WERI-Rb-1 (cell line): ENCODE data around the gene TEX101.
"Not testable (repeated sequence)": the region's sequence is repeated elsewhere in the genome, so short reads cannot be mapped to it uniquely, and the experiment has no call there.

Experiments used
- DNase-seq: peaks from one replicate; pipeline ENCODE4 v3.0.0-alpha.2; 2020
- H3K27ac ChIP-seq: fragments of 250-450 bp; sonication (Bioruptor Pico); 2 replicates; pipeline ENCODE4 v1.5.1; 2020; ENCODE audit warnings: mild to moderate bottlenecking, moderate library complexity
- H3K27me3 ChIP-seq: fragments of 250-450 bp; sonication (Bioruptor Pico); 2 replicates; pipeline ENCODE4 v1.5.1; 2021; ENCODE audit warnings: mild to moderate bottlenecking, low read depth, moderate library complexity; ENCODE audit not compliant: insufficient read depth, severe bottlenecking
- H3K36me3 ChIP-seq: fragments of 250-450 bp; sonication (Bioruptor Pico); 2 replicates; pipeline ENCODE4 v1.5.1; 2020; ENCODE audit warnings: mild to moderate bottlenecking, moderate library complexity
- H3K4me3 ChIP-seq: 2 replicates; pipeline ENCODE4 v1.5.1; 2011; ENCODE audit warnings: low read depth, mild to moderate bottlenecking, control low read depth, low read length
- H3K9me3 ChIP-seq: fragments of 250-450 bp; sonication (Bioruptor Pico); 2 replicates; pipeline ENCODE4 v1.5.1; 2021; ENCODE audit warnings: mild to moderate bottlenecking, moderate library complexity; ENCODE audit not compliant: severe bottlenecking
- TF ChIP-seq, protein P1 (sequence below): IDR thresholded peaks from 2 replicates; pipeline ENCODE4 v1.5.1; 2011; ENCODE audit warnings: low read depth, mild to moderate bottlenecking, control low read depth, inconsistent platforms, low read length

Gene TEX101

DNA sequence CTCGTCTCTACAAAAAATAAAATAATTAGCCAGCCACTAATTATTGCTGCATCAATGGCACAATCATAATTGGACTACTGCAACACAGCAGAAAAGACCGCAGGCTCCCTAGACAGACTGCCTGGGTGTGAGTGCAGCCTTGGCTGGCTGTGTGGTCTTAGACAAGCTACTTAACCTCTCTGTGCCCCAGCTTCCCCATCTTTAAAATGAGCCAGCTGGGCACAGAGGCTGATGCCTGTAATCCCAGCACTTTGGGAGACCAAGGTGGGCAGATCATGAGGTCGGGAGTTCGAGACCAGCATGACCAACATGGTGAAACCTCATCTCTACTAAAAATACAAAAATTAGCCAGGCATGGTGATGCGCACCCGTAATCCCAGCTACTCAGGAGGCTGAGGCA lies 19.0 kb downstream of the TEX101 start:
- no peak overlapping the region for H3K27ac ChIP-seq
- no peak overlapping the region for H3K4me3 ChIP-seq
- H3K27me3 ChIP-seq, result no peaks in the 10 kb centered on the region
- no peak for DNase-seq
- H3K9me3 ChIP-seq, result no peaks in the 10 kb centered on the region
- no peaks in the 10 kb centered on the region for H3K36me3 ChIP-seq
- TF ChIP-seq, protein P1, sequence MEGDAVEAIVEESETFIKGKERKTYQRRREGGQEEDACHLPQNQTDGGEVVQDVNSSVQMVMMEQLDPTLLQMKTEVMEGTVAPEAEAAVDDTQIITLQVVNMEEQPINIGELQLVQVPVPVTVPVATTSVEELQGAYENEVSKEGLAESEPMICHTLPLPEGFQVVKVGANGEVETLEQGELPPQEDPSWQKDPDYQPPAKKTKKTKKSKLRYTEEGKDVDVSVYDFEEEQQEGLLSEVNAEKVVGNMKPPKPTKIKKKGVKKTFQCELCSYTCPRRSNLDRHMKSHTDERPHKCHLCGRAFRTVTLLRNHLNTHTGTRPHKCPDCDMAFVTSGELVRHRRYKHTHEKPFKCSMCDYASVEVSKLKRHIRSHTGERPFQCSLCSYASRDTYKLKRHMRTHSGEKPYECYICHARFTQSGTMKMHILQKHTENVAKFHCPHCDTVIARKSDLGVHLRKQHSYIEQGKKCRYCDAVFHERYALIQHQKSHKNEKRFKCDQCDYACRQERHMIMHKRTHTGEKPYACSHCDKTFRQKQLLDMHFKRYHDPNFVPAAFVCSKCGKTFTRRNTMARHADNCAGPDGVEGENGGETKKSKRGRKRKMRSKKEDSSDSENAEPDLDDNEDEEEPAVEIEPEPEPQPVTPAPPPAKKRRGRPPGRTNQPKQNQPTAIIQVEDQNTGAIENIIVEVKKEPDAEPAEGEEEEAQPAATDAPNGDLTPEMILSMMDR, result no peak

DNA sequence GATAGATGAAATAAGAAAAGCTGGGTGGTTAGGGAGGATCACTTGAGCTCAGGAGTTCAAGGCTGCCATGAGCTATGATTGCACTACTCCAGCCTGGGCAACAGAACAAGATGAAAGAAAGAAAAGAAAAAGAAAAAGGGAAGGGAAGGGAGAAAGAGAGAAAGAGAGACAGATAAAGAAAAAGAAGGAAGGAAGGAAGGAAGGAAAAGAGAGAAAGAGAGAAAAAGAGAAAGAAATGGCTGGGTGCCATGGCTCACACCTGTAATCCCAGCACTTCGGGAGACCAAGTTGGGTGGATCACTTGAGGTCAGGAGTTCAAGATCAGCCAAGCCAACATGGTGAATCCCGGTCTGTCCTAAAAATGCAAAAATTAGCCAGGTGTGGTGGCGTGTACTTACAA lies 21.1 kb downstream of the TEX101 start:
- no peak for DNase-seq
- Histone ChIP-seq H3K4me3 (no peak overlapping the region), H3K36me3 (no peaks in the 10 kb centered on the region), H3K9me3 (no peaks in the 10 kb centered on the region), H3K27ac (no peak overlapping the region), H3K27me3 (no peaks in the 10 kb centered on the region)
- TF ChIP-seq, protein P1, result no peak

DNA sequence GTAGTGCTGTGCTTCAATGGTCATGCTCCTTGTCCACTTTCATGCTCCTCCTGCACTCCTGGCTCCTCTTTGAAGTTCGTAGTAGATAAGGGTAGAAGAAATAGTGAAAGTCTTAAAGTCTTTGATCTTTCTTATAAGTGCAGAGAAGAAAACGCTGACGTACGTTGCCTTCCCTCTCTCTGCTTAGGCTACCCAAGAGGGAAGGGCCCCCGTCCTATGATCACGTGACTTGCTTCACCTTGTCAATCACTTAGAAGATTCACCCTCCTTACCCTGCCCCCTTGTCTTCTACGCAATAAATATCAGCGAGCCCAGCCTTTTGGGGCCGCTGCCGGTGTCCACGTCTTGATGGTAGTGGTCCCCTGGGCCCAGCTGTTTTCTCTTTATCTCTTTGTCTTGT lies 22.6 kb downstream of the TEX101 start:
- not testable (repeated sequence) for DNase-seq, H3K36me3 ChIP-seq, H3K27ac ChIP-seq, H3K9me3 ChIP-seq, H3K27me3 ChIP-seq, H3K4me3 ChIP-seq

DNA sequence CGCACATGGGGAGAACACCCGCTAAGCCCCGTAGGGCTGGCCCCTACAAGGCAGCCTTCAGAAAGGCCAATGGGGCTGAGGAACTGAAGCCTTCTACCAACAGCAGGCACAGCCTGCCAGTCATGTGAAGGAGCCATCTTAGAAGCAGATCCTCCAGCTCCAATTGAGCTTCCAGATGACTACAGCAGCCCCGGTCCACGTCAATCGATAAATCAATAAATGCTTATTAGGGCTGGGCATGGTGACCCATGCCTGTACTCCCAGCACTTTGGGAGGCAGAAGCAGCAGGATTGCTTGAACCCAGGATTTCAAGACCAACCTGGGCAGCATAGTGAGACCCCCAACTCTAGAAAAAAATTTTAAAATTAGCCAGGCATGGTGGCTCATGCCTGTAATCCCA lies 23.0 kb downstream of the TEX101 start:
- DNase-seq, result no peak
- Histone ChIP-seq H3K27me3 (no peaks in the 10 kb centered on the region), H3K36me3 (no peaks in the 10 kb centered on the region), H3K9me3 (no peaks in the 10 kb centered on the region), H3K27ac (no peak overlapping the region), H3K4me3 (no peak overlapping the region)
- TF ChIP-seq, protein P1, result no peak

DNA sequence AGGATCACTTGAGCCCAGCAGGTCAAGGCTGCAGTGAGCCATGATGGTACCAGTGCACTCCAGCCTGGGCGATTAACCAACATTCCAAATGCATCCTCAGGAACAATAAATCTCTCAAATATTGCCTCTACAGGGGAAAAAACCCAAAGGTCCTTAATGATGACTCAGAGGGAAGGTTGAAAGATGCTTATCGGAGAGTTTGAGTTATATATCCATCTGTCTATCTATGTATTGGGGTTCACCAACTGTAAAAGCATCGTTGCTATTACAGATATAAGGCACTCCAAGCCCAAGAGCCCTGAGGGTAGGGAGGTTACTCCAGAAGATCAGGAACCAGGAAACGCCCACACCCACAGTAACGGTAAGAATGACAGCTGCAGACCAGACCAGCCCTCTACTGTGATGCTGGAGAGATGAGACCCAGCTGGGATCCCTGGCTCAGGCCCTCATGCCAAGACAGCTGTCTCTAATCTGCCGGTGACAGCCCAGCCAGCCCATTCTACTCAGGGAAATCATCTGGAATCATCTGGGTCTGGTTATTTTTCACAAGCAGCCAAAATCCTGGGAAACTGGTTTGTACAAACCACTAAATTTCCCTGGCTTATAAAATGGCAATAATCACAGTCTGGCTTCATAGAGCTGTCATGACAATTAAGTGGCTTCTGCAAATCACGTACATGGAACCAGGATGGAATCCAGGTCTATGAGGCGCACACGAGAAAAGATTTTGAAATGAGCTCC lies 23.8 kb downstream of the TEX101 start:
- Histone ChIP-seq H3K27ac (no peak overlapping the region), H3K9me3 (no peaks in the 10 kb centered on the region), H3K36me3 (no peaks in the 10 kb centered on the region), H3K4me3 (no peak overlapping the region), H3K27me3 (no peaks in the 10 kb centered on the region)
- TF ChIP-seq, protein P1, result no peak
- DNase-seq, result no peak

DNA sequence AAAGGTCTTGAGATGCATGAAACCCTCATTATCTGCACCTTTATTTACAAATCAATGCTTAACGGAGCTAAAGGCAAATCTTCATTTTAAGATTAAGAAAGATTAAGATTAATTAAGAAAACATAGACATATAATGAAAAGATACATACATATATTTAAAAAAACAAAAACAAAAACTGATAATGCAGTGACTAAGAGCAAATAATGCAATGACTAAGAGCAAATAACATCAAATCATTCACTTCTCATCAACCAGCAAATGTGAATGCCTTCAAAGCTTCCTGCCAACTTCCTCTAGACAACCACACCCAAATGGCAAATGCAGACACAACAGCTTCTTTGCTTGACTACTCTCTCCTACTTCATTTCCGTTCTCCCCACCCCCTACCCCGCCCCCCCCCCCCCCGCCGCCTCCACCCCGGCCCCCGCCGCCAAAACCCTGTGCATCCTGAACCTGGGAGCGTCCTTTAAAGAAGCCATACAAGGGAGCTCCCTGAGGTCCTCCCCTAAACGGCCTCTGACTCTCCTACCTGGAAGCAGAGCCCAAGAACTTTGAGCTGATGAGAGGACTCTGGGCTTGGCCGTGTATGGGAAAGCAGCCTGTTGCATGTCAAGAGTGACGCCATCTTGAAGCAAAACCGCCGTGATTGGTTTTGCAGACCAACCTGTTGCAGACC lies 24.5 kb downstream of the TEX101 start:
- no peak overlapping the region for H3K4me3 ChIP-seq
- no peak overlapping the region for H3K27ac ChIP-seq
- TF ChIP-seq, protein P1, result no peak
- DNase-seq, result no peak
- H3K36me3 ChIP-seq, result no peaks in the 10 kb centered on the region
- no peaks in the 10 kb centered on the region for H3K27me3 ChIP-seq
- H3K9me3 ChIP-seq, result no peaks in the 10 kb centered on the region
